Large intestine (tissue), 3 donors: ENCODE results near the gene RBP7. TPM values are rescaled to one million over a fixed set of nuclear protein-coding genes. Genes with fewer than 3 reads are reported as not detected.

Experiments used
- DNase-seq, 2 donors: peaks; one replicate each; pipeline versions ENCODE4 v3.0.0 to v3.0.0-alpha.2; 2013
- H3K27ac ChIP-seq: one replicate; pipeline ENCODE4 v1.5.1; 2013; ENCODE audit warnings: low read length
- H3K27me3 ChIP-seq: 2 replicates; pipeline ENCODE4 v1.6.1; 2013; ENCODE audit warnings: low read length; ENCODE audit not compliant: control insufficient read depth, insufficient read depth
- H3K36me3 ChIP-seq: 2 replicates; pipeline ENCODE4 v1.6.1; 2013; ENCODE audit warnings: low read length; ENCODE audit not compliant: control insufficient read depth, insufficient read depth
- H3K4me1 ChIP-seq: one replicate; pipeline ENCODE4 v1.6.1; 2013; ENCODE audit warnings: low read length; ENCODE audit not compliant: control insufficient read depth, insufficient read depth
- H3K4me3 ChIP-seq: one replicate; pipeline ENCODE4 v1.5.1; 2013; ENCODE audit warnings: low read length
- H3K9me3 ChIP-seq: one replicate; pipeline ENCODE4 v1.6.1; 2013; ENCODE audit warnings: mild to moderate bottlenecking, low read depth, low read length, moderate library complexity; ENCODE audit not compliant: control insufficient read depth
- WGBS: methylation state at CpG from one replicate; pipeline ENCODE4 v1.1.5; 2013; ENCODE audit warnings: low lambda C conversion rate; ENCODE audit not compliant: insufficient coverage; 5-methylcytosine and 5-hydroxymethylcytosine counted together
- polyA plus RNA-seq: library from polyadenylated mRNA; unstranded; fragments of 120-200 nt; gene quantifications from one replicate; pipeline ENCODE4 v1.2.1, GENCODE V29; 2013

RBP7 gene
- polyA plus RNA-seq, 1 donor = 3.3 TPM

- no peak overlapping the region for H3K27ac ChIP-seq
- peaks cover 21% of the 10 kb centered on the region for H3K36me3 ChIP-seq
- DNase-seq = no peak
- no CpG with 5 or more reads among the region's 1 CpG for WGBS
- no peaks in the 10 kb centered on the region for H3K27me3 ChIP-seq
- H3K4me3 ChIP-seq = no peak overlapping the region
- no peaks in the 10 kb centered on the region for H3K9me3 ChIP-seq
- no peaks in the 10 kb centered on the region for H3K4me1 ChIP-seq
These were observed 54.6 kb downstream of the RBP7 start for GRCh38 chr1:10051656-10052055.

DNA sequence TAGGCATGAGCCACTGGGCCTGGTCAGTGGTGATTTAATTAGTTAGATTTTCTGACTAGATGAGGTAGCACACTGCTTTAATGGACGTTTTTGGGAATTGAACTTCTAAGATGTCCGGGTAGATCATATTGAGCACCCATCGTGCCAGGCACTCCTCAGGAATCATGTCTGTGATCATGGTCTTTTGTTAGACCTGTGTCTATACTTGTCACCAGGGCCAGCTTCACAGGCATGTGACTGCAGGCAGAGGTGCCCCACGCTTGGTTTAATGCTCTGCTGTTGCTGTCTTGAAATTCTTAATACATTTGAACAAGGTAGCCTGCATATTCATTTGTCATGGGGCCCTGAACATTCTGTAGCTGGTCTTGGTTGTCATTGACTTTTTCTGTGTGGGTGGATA lies 55.3 kb downstream of the RBP7 start:
- H3K9me3 ChIP-seq = no peaks in the 10 kb centered on the region
- H3K36me3 ChIP-seq = peaks cover 22% of the 10 kb centered on the region
- no peak overlapping the region for H3K27ac ChIP-seq
- H3K27me3 ChIP-seq = no peaks in the 10 kb centered on the region
- DNase-seq = no peak
- no peaks in the 10 kb centered on the region for H3K4me1 ChIP-seq
- no CpG with 5 or more reads among the region's 4 CpGs for WGBS
- no peak overlapping the region for H3K4me3 ChIP-seq

GRCh38 chr1:10054465-10054864 lies 57.4 kb downstream of the RBP7 start:
- WGBS = 100% methylated on average over 1 of the region's 2 CpGs
- no peaks in the 10 kb centered on the region for H3K4me1 ChIP-seq

DNA sequence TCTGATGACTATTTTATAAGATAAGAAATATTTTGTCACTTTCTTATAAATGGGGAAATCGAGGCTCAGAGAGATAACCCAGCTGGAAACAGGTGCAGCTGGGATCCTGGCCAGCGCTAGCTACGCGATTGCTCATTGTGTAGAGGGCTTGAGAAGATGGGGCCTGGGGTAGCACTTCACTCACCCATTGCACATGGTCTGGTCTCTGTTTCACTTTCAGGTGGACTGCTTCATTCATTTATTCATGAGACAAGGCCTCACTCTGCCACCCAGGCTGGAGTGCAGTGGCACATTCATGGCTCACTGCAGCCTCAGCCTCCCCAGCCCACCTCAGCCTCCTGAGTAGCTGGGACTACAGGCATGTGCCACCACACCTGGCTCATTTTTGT lies 59.6 kb downstream of the RBP7 start:
- H3K4me1 ChIP-seq = no peaks in the 10 kb centered on the region
- WGBS = no CpG with 5 or more reads among the region's 4 CpGs

More at GRCh38 chr1:10054465-10054864, 57.4 kb downstream of the RBP7 start:
- no peak for DNase-seq
- peaks cover 32% of the 10 kb centered on the region for H3K36me3 ChIP-seq
- H3K27ac ChIP-seq = no peak overlapping the region
- H3K9me3 ChIP-seq = no peaks in the 10 kb centered on the region
- no peak overlapping the region for H3K4me3 ChIP-seq
- no peaks in the 10 kb centered on the region for H3K27me3 ChIP-seq

DNA sequence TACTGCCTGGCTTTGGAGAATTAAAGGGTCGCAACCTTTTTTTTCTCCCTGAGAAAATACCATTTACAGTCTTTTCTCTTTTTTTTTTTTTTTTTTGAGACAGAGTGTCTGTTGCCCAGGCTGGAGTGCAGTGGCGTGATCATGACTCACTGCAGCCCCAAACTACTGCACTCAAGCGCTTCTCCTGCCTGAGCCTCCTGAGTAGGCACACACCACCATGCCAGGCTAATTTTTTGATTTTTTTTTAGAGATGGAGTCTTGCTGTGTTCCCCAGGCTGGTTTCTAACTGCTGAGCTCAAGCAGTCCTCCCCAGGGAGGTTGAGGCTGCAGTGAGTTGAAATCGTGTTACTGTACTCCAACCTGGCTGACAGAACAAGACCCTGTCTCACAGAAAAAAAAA lies 60.3 kb downstream of the RBP7 start:
- 100% methylated on average over 1 of the region's 4 CpGs for WGBS
- Histone ChIP-seq H3K36me3 (peaks cover 32% of the 10 kb centered on the region), H3K27me3 (no peaks in the 10 kb centered on the region), H3K4me1 (no peaks in the 10 kb centered on the region), H3K27ac (no peak overlapping the region), H3K4me3 (no peak overlapping the region), H3K9me3 (no peaks in the 10 kb centered on the region)
- DNase-seq = no peak

More for the DNA sequence above, 59.6 kb downstream of the RBP7 start:
- peaks cover 34% of the 10 kb centered on the region for H3K36me3 ChIP-seq
- no peak for DNase-seq
- H3K4me3 ChIP-seq = no peak overlapping the region
- no peaks in the 10 kb centered on the region for H3K9me3 ChIP-seq
- H3K27ac ChIP-seq = no peak overlapping the region
- no peaks in the 10 kb centered on the region for H3K27me3 ChIP-seq

DNA sequence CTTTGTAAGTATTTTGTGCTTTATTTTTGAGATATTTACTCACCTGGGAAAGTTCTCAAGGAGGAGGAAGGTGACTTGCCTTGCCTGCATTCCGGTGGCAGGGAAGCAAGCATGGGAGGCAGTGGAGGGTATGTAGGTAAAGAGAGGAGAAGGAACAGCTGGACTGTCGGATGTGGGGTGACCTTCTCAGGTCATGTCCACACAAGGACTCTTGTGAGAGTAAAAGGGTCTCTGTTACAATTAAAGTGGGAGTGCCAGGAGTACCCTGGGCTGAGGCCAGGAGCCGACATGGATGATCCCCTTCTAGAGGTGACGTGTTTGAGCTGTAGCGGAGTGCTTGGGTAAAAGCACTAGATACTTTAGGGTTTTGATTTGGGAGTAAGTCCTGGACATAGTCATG lies 60.8 kb downstream of the RBP7 start:
- Histone ChIP-seq H3K27ac (no peak overlapping the region), H3K4me3 (no peak overlapping the region), H3K4me1 (no peaks in the 10 kb centered on the region), H3K27me3 (no peaks in the 10 kb centered on the region), H3K9me3 (no peaks in the 10 kb centered on the region), H3K36me3 (peaks cover 29% of the 10 kb centered on the region)
- DNase-seq = no peak
- 100% methylated on average over 1 of the region's 5 CpGs for WGBS

- no peaks in the 10 kb centered on the region for H3K27me3 ChIP-seq
- H3K4me1 ChIP-seq = no peaks in the 10 kb centered on the region
- H3K27ac ChIP-seq = no peak overlapping the region
- H3K9me3 ChIP-seq = no peaks in the 10 kb centered on the region
- no peak for DNase-seq
- WGBS = no CpG with 5 or more reads among the region's 8 CpGs
- H3K4me3 ChIP-seq = no peak overlapping the region
- H3K36me3 ChIP-seq = peaks cover 26% of the 10 kb centered on the region
These were observed 62.3 kb downstream of the RBP7 start for GRCh38 chr1:10059342-10059718.

- no peaks in the 10 kb centered on the region for H3K27me3 ChIP-seq
These were observed 63.5 kb downstream of the RBP7 start for GRCh38 chr1:10060311-10061100.

GRCh38 chr1:10061276-10061675 lies 64.2 kb downstream of the RBP7 start:
- DNase-seq = no peak
- Histone ChIP-seq H3K4me1 (peaks cover 7% of the 10 kb centered on the region), H3K27ac (no peak overlapping the region), H3K9me3 (no peaks in the 10 kb centered on the region), H3K36me3 (peaks cover 25% of the 10 kb centered on the region), H3K4me3 (no peak overlapping the region), H3K27me3 (no peaks in the 10 kb centered on the region)
- no CpG with 5 or more reads among the region's 5 CpGs for WGBS

More at GRCh38 chr1:10060311-10061100, 63.5 kb downstream of the RBP7 start:
- no peak for DNase-seq
- Histone ChIP-seq H3K4me3 (no peak overlapping the region), H3K4me1 (peaks cover 7% of the 10 kb centered on the region), H3K27ac (no peak overlapping the region), H3K9me3 (no peaks in the 10 kb centered on the region), H3K36me3 (peaks cover 25% of the 10 kb centered on the region)
- WGBS = 93% methylated on average over 3 of the region's 8 CpGs

DNA sequence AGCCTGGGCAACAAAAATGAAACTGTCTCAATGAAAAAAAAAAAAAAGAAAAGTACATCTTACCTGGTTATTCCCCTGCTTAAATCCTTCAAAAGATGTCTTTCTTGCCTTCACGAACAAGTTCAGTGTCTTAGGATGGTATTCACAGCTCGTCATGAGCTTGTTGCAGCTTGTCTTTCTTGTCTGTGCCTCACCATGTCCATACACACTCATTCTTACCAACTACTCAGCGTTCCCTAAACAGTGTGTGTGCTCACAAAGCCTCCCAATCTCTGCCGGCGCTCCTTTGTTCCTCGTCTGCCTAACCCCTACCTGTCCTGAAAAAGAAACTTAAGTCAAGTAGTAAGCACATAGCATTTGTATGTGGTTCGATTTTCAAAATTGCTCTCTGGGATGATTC lies 66.8 kb downstream of the RBP7 start:
- H3K9me3 ChIP-seq = no peaks in the 10 kb centered on the region
- peaks cover 7% of the 10 kb centered on the region for H3K4me1 ChIP-seq
- no peaks in the 10 kb centered on the region for H3K27me3 ChIP-seq
- peaks cover 13% of the 10 kb centered on the region for H3K36me3 ChIP-seq
- no CpG with 5 or more reads among the region's 7 CpGs for WGBS
- H3K27ac ChIP-seq = no peak overlapping the region
- H3K4me3 ChIP-seq = no peak overlapping the region
- DNase-seq = no peak
